OCI-LY1 (cell line): Measurements from ENCODE around the gene PCDHB7.
"Not testable (repeated sequence)": the region's sequence is repeated elsewhere in the genome, so short reads cannot be mapped to it uniquely, and the experiment has no call there.

Experiments used
- CTCF ChIP-seq: fragments of 200-600 bp; sonication (generic), shearing (Covaris generic); IDR thresholded peaks from 2 replicates; pipeline ENCODE4 v1.5.1; 2017; ENCODE audit warnings: mild to moderate bottlenecking, antibody characterized with exemption, low read length, moderate library complexity, mixed read lengths
- EZH2 ChIP-seq: fragments of 200-600 bp; sonication (generic), shearing (Covaris generic); IDR thresholded peaks from 2 replicates; pipeline ENCODE4 v1.8.0; 2017; ENCODE audit warnings: borderline replicate concordance, mixed run types, mild to moderate bottlenecking, antibody characterized with exemption, low read length, moderate library complexity, mixed read lengths

GRCh38 chr5:141179876-141180275 is 7.4 kb downstream of the PCDHB7 start:
- not testable (repeated sequence) for TF ChIP-seq CTCF, EZH2
